Erythroblast (primary cell): ENCODE measurements around the gene YPEL1.

Source experiments
- GATA1 ChIP-seq: IDR thresholded peaks from 2 replicates; pipeline ENCODE4 v1.6.1; 2011; ENCODE audit warnings: low read depth, mild to moderate bottlenecking, control low read depth, low read length, moderate library complexity
- POLR2A ChIP-seq: IDR thresholded peaks from 2 replicates; pipeline ENCODE4 v1.6.1; 2011; ENCODE audit warnings: mild to moderate bottlenecking, low read length

DNA sequence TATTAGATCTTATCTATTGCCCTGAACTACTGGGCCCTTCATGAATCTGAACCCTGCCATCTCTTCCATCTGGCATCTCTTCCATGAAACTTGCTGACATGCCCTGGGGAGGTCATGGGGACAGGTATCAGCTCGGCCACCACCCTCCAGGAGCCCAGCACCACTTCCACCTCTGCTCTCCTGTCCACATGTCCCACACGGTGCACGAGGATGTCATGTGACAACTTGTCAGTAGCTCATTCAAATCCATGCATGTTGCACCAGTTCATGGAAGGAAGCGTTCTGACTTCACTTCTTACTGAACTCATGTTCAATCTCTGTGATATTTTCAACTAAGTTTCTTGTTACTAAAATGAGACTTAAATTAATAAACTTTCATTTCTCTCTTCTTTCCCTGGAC, 16.6 kb downstream of the YPEL1 start:
- TF ChIP-seq POLR2A (no peak), GATA1 (no peak)
